ENCODE measurements around the gene SNAPC3. TPM values are rescaled to one million over a fixed set of nuclear protein-coding genes. Genes with fewer than 3 reads are reported as not detected.

The SNAPC3 gene
- total RNA-seq, 6 donors from 2014 or later, result 20.0 to 59.8 (median 24.3) TPM

DNA sequence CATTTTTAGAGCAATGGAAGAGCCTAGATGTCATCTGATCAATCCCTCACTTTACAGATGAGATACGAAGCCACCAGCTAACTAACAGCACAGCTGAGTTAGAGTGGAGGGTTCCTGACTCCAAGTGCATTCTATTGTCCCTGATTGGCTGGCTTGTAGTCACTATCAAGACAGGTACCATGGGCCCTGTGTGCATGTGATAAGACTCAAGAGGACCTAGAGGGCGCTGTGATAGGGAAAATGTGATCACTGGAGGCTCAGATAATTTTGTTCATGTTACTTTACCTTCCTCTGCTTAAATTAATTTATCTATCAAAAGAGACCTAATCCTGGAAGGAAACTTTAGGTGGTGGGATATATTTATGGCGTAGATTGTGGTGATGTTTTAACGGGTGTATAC, 19.5 kb upstream of the SNAPC3 start:
- Histone ChIP-seq H3K4me3 (no peak overlapping the region), H3K9me3 (peaks cover 0 to 3% (median 0%) of the 10 kb centered on the region in 4 donors), H3K27me3 (no peaks in the 10 kb centered on the region), H3K36me3 (no peaks in the 10 kb centered on the region), H3K27ac (no peak overlapping the region), H3K4me1 (no peaks in the 10 kb centered on the region)
- 82 to 83% methylated on average over 4 of the region's 4 CpGs for WGBS, 2 donors
- TF ChIP-seq POLR2AphosphoS5 (IDR thresholded peaks at IDR 0.05), result no peak
- TF ChIP-seq EP300 (IDR thresholded peaks at IDR 0.05), result no peak
- no peak for TF ChIP-seq POLR2A (IDR thresholded peaks at IDR 0.05)
- TF ChIP-seq, protein P1, sequence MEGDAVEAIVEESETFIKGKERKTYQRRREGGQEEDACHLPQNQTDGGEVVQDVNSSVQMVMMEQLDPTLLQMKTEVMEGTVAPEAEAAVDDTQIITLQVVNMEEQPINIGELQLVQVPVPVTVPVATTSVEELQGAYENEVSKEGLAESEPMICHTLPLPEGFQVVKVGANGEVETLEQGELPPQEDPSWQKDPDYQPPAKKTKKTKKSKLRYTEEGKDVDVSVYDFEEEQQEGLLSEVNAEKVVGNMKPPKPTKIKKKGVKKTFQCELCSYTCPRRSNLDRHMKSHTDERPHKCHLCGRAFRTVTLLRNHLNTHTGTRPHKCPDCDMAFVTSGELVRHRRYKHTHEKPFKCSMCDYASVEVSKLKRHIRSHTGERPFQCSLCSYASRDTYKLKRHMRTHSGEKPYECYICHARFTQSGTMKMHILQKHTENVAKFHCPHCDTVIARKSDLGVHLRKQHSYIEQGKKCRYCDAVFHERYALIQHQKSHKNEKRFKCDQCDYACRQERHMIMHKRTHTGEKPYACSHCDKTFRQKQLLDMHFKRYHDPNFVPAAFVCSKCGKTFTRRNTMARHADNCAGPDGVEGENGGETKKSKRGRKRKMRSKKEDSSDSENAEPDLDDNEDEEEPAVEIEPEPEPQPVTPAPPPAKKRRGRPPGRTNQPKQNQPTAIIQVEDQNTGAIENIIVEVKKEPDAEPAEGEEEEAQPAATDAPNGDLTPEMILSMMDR (IDR thresholded peaks at IDR 0.05), result no peak
- ATAC-seq (ENCODE audit: low FRiP score in 2 of 2) (no peak), DNase-seq (no peak)

DNA sequence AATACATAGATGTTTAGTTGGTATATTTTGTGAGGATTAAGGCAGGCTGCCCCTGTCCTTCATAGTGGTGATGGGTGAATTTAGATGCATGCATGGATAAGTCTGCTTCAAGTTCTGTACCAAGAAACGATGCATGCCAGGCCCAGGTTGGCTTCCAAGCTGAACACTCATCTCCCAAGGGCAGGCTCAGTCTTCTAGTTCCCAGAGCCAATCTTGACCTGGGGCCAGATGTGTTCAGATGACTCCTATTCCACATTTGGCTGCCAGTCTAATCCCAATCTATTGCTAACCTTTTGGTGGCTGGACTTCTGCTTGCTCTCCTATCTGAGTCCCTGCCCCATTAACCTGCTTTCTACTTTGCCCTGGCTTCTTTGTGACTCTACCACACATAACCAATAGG, 18.5 kb upstream of the SNAPC3 start:
- no peak for ATAC-seq (ENCODE audit: low FRiP score in 2 of 2)
- TF ChIP-seq, protein P1 (IDR thresholded peaks at IDR 0.05), result no peak
- TF ChIP-seq POLR2A (IDR thresholded peaks at IDR 0.05) (no peak), POLR2AphosphoS5 (IDR thresholded peaks at IDR 0.05) (no peak), EP300 (IDR thresholded peaks at IDR 0.05) (no peak)
- H3K27ac ChIP-seq, result no peak overlapping the region

DNA sequence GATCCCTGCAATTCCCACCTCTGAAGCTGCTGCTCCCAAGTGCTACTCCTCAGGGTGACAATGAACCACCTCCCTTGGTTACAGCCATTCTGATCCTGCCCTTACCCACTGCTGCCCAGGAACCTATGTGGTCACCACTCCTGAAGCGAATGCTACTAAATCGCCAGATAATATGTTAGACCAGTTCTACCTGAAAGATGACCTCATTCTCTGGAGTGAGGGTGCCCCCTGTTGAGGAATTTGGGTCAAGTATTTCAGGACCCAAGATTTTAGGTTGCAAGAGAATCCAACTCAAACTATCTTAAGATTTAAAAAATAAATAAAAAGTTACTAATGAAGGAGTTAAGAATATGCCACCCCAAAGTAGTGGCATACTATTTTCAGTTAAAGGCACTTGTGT, 5.8 kb upstream of the SNAPC3 start:
- TF ChIP-seq, protein P1 (IDR thresholded peaks at IDR 0.05), result peak in 3 of 6 experiments; percentile 32 to 47 (median 37)
- no peak for TF ChIP-seq POLR2A (IDR thresholded peaks at IDR 0.05)
- Histone ChIP-seq H3K27ac (no peak overlapping the region), H3K36me3 (no peaks in the 10 kb centered on the region), H3K9me3 (no peaks in the 10 kb centered on the region), H3K27me3 (no peaks in the 10 kb centered on the region), H3K4me1 (peaks cover 0 to 3% (median under 1%) of the 10 kb centered on the region in 4 donors), H3K4me3 (no peak overlapping the region)
- ATAC-seq (ENCODE audit: low FRiP score in 2 of 2) (peak; percentile 58 to 77), DNase-seq (peak in 1 of 2 donors; percentile 53)
- 46 to 57% methylated on average over 2 of the region's 2 CpGs for WGBS, 2 donors

More for the DNA sequence above, 18.5 kb upstream of the SNAPC3 start:
- Histone ChIP-seq H3K4me3 (no peak overlapping the region), H3K36me3 (no peaks in the 10 kb centered on the region), H3K27me3 (no peaks in the 10 kb centered on the region), H3K9me3 (peaks cover 0 to 3% (median 0%) of the 10 kb centered on the region in 4 donors), H3K4me1 (no peaks in the 10 kb centered on the region)
- 90 to 100% methylated on average over 1 of the region's 1 CpG for WGBS, 2 donors
- no peak for DNase-seq

DNA sequence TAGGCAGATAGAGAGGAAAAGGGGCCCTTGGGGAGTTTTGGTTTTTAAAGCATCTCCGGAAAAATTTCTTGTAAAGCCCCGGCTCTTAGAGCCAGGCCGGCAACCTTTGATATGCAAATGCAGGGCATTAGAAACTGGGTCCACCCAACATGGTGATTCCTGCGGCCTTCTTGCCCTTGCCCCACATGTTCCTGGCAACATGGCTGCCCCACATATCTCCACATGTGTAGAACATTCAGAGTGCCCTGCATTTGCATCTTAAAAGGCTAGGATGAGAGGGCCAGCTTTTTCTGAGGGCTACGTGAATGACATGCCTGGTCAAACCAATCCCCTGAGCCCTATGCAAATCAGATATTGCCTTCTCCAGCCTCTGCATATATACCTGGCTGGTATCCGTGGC, 5.0 kb upstream of the SNAPC3 start:
- Histone ChIP-seq H3K9me3 (no peaks in the 10 kb centered on the region), H3K27me3 (no peaks in the 10 kb centered on the region), H3K36me3 (no peaks in the 10 kb centered on the region), H3K4me3 (no peak overlapping the region), H3K4me1 (peaks cover 0 to 6% (median 5%) of the 10 kb centered on the region in 4 donors), H3K27ac (no peak overlapping the region)
- WGBS, 2 donors, result 83 to 86% methylated on average over 6 of the region's 6 CpGs
- DNase-seq, result no peak
- ATAC-seq (ENCODE audit: low FRiP score in 2 of 2), result no peak
- TF ChIP-seq POLR2AphosphoS5 (IDR thresholded peaks at IDR 0.05) (no peak), EP300 (IDR thresholded peaks at IDR 0.05) (no peak)
- TF ChIP-seq, protein P1 (IDR thresholded peaks at IDR 0.05), result no peak

DNA sequence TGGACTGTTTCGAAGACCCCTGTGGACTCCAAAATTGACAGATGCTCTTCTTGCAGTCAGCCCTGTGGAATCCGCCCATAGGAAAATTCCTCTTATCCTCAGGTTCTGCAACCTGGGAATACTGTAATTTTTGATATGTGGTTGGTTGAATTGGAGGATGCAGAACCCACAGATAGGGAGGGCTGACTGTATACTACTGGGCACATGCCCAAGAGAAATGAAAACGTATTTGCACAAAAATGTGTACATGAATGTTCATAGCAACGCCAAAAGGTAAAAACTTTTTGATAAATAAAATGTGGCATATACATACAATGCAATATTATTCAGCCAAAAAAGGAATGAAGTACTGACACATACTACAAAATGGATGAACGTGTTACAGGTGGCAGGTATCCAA, 1.9 kb upstream of the SNAPC3 start:
- ATAC-seq (ENCODE audit: low FRiP score in 2 of 2), result no peak
- peaks cover 6 to 10% (median 7%) of the 10 kb centered on the region in 4 donors for H3K36me3 ChIP-seq
- peaks cover 17 to 32% (median 18%) of the 10 kb centered on the region in 4 donors for H3K4me1 ChIP-seq
- no peak overlapping the region for H3K4me3 ChIP-seq
- no peak overlapping the region for H3K27ac ChIP-seq
- 63 to 73% methylated on average over 5 of the region's 5 CpGs for WGBS, 2 donors
- TF ChIP-seq, protein P1 (IDR thresholded peaks at IDR 0.05), result no peak
- no peak for TF ChIP-seq POLR2AphosphoS5 (IDR thresholded peaks at IDR 0.05)
- TF ChIP-seq EP300 (IDR thresholded peaks at IDR 0.05), result no peak
- TF ChIP-seq POLR2A (IDR thresholded peaks at IDR 0.05), result no peak
- no peaks in the 10 kb centered on the region for H3K9me3 ChIP-seq
- no peak for DNase-seq
- H3K27me3 ChIP-seq, result no peaks in the 10 kb centered on the region

All from upper lobe of left lung (tissue), 6 donors.